Natural killer cell treated with Interleukin-12 subunit alpha and Interleukin-12 subunit beta and Interleukin-15 and Interleukin-18, amount 100 ng/mL, for 72 hours (primary cell): ENCODE results near the gene SORCS2. TPM values are rescaled to one million over a fixed set of nuclear protein-coding genes. Genes with fewer than 3 reads are reported as not detected.

Source experiments
- ATAC-seq, 2 donors: fragments of 150-1000 bp; cut with Tn5 transposase in 1 of 2; sonication (Bioruptor Pico), chemical (Tn5 transposase) in 1 of 2; 2 replicates each; pipeline ENCODE4 v1.10.0; 2021
- DNase-seq: peaks from one replicate; pipeline ENCODE4 v3.0.0; 2022; ENCODE audit warnings: low spot score
- H3K27ac Mint-ChIP-seq, 2 donors: 1 replicate in 1 of 2; 2 replicates in 1 of 2; pipeline ENCODE4 v1.8.0; 2022; ENCODE audit warnings: mixed read lengths in 2 of 2, mild to moderate bottlenecking in 1 of 2, moderate library complexity in 1 of 2
- H3K27me3 Mint-ChIP-seq, 2 donors: 1 replicate in 1 of 2; 2 replicates in 1 of 2; pipeline ENCODE4 v1.8.0; 2022; ENCODE audit warnings: mixed read lengths in 2 of 2
- H3K36me3 Mint-ChIP-seq: one replicate; pipeline ENCODE4 v1.8.0; 2022; ENCODE audit warnings: mixed read lengths
- H3K4me1 Mint-ChIP-seq, 2 donors: 1 replicate in 1 of 2; 2 replicates in 1 of 2; pipeline ENCODE4 v1.8.0; 2022; ENCODE audit warnings: low read depth in 2 of 2, mixed read lengths in 2 of 2, mild to moderate bottlenecking in 1 of 2
- H3K4me3 Mint-ChIP-seq: one replicate; pipeline ENCODE4 v1.8.0; 2022; ENCODE audit warnings: mixed read lengths
- H3K9me3 Mint-ChIP-seq: 2 replicates; pipeline ENCODE4 v1.8.0; 2022; ENCODE audit warnings: mixed read lengths
- total RNA-seq, 2 donors: library from RNA; stranded (reverse); gene quantifications; one replicate each; pipeline ENCODE4 v1.2.3, GENCODE V29; 2022

SORCS2 gene
- total RNA-seq, 2 donors from 2014 or later, result 0.17 to 0.21 TPM

DNA sequence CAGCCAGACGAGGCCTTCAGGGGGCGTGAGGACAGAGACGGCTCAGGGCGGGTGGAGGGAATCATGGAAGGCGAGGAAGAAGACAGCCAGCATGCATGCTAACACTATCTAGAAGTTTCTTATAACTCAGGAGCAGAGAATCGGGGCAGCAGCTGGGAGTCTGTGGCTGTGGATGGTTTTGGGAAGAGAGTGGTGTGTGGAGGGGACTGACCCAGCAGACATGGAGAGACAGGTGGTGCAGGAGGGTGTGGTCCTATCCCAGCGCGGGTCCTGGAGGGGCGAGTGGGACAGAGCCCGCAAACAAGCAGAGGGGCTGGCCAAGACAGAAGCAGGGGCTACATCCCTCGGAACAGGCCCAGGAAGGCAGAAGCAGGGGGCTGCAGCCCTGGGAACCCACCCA, 555.2 kb downstream of the SORCS2 start:
- Mint-ChIP-seq H3K4me3 (no peak overlapping the region), H3K9me3 (no peaks in the 10 kb centered on the region), H3K36me3 (no peaks in the 10 kb centered on the region), H3K27ac (no peak overlapping the region), H3K27me3 (peaks cover 0 to 4% of the 10 kb centered on the region in 2 donors), H3K4me1 (no peaks in the 10 kb centered on the region)
- DNase-seq, result no peak
- no peak for ATAC-seq

DNA sequence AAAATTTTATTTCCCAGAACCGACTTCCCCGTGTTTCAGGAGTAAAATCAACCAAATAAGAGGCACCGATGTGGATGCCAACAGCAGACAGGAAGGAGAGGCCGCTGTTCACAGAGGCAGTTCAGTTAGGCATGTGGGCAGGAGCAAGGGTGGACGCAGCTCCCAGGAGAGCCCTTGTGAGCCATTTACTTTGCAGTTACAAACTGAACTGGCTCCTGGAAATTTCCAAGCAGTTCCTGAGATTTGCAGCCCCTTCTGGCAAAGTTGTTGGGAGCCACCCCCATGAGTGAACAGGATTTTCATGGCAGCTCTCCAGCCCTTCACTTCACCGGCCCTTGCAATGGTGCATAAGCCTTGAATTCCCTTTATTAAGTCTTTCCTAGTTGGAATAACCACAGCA, 558.2 kb downstream of the SORCS2 start:
- DNase-seq, result no peak
- no peak for ATAC-seq
- Mint-ChIP-seq H3K27ac (no peak overlapping the region), H3K9me3 (no peaks in the 10 kb centered on the region), H3K4me1 (peaks cover 0 to 4% of the 10 kb centered on the region in 2 donors), H3K4me3 (no peak overlapping the region), H3K36me3 (no peaks in the 10 kb centered on the region), H3K27me3 (peaks cover 0 to 4% of the 10 kb centered on the region in 2 donors)

DNA sequence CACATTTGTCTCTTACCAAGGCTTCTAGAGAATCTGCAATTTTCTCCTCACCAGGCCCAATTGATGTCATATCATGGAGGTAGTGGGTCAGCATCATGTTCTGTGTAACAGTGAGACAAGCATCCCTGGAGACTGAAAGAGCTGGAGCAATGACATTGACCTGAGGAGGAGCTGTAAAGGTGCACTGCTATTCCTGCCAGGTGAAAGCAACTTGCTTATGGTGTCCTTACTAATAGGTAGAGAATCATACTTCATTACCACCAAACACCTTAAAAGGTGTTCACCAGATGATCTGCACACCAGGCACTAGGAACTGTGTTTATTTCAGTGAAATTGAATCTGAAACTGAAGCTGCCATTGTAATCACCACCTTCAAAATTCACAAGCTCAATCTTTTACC, 558.6 kb downstream of the SORCS2 start:
- H3K4me1 Mint-ChIP-seq, result peaks cover 0 to 4% of the 10 kb centered on the region in 2 donors
- DNase-seq (no peak), ATAC-seq (no peak)
- no peak overlapping the region for H3K4me3 Mint-ChIP-seq
- H3K27me3 Mint-ChIP-seq, result peaks cover 0 to 4% of the 10 kb centered on the region in 2 donors
- no peaks in the 10 kb centered on the region for H3K9me3 Mint-ChIP-seq
- H3K36me3 Mint-ChIP-seq, result no peaks in the 10 kb centered on the region
- no peak overlapping the region for H3K27ac Mint-ChIP-seq

DNA sequence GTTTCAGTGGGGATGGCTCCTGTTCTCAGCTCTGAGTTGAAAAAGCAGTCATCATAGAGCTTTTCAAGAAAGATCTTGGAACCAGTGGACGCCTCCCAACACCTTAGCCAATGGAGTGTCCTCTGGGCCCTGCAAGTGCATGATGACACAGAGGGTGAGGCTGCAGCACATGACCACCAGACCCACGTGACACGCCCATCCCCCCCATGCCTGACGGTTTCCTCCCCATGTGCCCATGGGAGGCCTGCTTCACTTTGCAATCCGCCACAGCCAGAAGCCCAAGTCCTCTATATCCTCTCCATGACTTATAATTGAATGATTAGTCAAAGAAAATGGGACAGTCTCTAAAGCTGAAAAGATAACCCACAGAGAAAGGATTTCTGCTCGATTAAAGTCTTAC, 560.3 kb downstream of the SORCS2 start:
- ATAC-seq (no peak), DNase-seq (no peak)
- H3K36me3 Mint-ChIP-seq, result no peaks in the 10 kb centered on the region
- H3K27me3 Mint-ChIP-seq, result peaks cover 0 to 3% of the 10 kb centered on the region in 2 donors
- H3K4me3 Mint-ChIP-seq, result no peak overlapping the region
- H3K4me1 Mint-ChIP-seq, result peaks cover 0 to 4% of the 10 kb centered on the region in 2 donors
- no peaks in the 10 kb centered on the region for H3K9me3 Mint-ChIP-seq
- no peak overlapping the region for H3K27ac Mint-ChIP-seq

DNA sequence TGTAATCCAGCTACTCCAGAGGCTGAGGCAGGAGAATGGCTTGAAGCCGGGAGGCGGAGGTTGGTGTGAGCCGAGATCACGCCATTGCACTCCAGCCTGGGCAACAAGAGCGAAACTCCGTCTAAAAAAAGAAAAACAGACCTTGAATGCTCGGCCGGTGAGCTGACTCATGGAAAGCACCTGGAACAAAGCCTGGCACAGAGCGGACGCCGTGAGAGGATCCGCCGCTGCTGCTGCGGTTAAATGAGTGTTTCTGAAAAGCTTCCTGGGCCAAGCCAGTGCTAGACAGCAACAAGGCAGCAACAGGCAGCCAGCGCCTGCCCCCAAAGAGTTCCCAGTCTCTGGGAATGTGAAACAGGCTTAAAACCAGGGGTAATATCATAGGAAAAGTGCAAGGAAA, 560.9 kb downstream of the SORCS2 start:
- peaks cover under 1 to 4% of the 10 kb centered on the region in 2 donors for H3K4me1 Mint-ChIP-seq
- H3K27me3 Mint-ChIP-seq, result no peaks in the 10 kb centered on the region
- H3K9me3 Mint-ChIP-seq, result no peaks in the 10 kb centered on the region
- H3K36me3 Mint-ChIP-seq, result no peaks in the 10 kb centered on the region
- H3K27ac Mint-ChIP-seq, result no peak overlapping the region
- ATAC-seq (no peak), DNase-seq (no peak)
- no peak overlapping the region for H3K4me3 Mint-ChIP-seq

DNA sequence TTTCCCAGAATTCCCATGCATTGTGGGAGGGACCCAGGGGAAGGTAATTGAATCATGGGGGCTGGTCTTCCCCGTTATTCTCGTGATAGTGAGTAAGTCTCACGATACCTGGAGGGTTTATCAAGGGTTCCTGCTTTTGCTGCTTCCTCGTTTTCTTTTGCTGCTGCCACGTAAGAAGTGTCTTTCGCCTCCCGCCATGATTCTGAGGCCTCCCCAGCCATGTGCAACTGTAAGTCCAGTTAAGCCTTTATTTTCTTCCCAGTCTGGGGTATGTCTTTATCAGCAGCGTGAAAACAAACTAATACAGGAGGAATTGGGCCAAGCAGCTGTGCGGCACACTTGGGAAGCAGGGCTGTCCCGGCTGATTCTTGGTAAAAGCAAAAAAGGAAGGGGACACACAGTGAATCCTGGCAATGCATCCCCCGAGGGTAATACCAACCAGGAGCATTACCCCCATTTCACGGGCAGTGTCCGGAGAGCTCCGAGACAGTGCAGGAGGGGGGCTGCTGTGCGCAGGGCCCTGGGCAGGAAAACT, 561.7 kb downstream of the SORCS2 start:
- H3K36me3 Mint-ChIP-seq, result no peaks in the 10 kb centered on the region
- H3K27ac Mint-ChIP-seq, result no peak overlapping the region
- ATAC-seq, result no peak
- no peak overlapping the region for H3K4me3 Mint-ChIP-seq
- H3K4me1 Mint-ChIP-seq, result peaks cover 4 to 5% of the 10 kb centered on the region in 2 donors
- H3K9me3 Mint-ChIP-seq, result no peaks in the 10 kb centered on the region
- no peak for DNase-seq
- H3K27me3 Mint-ChIP-seq, result no peaks in the 10 kb centered on the region

DNA sequence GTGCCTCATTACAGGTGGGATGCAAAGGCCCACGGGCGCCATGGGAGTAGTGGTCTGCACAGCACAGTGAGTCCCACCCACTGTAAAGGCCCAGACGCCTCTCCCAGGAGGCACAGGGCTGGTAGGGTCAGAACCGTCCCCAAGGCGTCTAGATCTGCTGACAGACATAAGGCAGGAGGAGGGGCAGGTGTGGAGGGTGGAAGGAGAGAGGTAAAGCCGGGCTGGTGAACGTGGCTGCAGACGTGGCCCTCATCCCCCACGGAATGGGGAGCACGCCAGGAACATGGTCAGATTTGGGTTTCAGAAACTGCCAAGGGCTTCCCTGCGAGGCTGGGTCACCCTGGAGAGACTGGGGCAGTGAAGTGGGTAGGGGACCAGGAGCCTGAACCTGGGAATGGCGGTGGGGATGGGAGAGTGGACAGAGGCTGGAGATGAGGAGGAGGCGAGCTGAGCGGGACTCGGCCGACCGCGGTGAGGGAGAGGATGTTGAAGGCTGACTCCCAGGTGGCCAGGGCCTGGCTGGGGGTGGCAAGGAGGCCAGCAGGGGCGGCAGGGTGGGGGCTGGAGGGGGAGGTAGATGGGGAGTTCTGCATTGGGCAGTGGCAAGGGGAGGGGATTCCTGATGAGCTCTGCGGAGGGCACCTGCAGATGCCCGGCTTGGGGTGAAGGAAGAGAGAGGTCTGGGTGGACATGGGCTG, 562.4 kb downstream of the SORCS2 start:
- Mint-ChIP-seq H3K36me3 (no peaks in the 10 kb centered on the region), H3K4me1 (peaks cover 7 to 10% of the 10 kb centered on the region in 2 donors), H3K9me3 (no peaks in the 10 kb centered on the region), H3K27me3 (no peaks in the 10 kb centered on the region), H3K4me3 (no peak overlapping the region), H3K27ac (no peak overlapping the region)
- peak in 1 of 2 donors; percentile 22 for ATAC-seq
- DNase-seq, result no peak

DNA sequence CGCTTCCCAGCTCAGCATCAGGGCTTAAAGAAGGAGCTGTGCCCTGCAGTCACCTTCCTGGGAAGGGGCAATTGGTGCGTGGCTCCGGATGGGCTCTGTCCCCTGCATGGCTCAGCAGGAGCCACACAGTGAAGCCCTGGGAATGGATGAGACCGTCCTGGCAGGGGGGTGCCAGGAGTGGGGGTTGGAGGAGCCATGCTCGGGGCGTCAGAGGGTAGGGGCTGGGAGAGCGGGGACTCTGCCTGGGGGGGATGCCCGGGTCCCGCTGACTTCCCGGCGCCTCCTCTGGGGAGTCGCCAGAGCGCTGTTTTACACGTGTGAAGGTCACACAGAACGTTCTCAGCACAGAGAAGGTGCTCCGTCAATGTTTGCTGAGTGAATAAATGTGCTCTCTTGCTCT, 563.2 kb downstream of the SORCS2 start:
- H3K4me3 Mint-ChIP-seq, result no peak overlapping the region
- H3K36me3 Mint-ChIP-seq, result no peaks in the 10 kb centered on the region
- H3K4me1 Mint-ChIP-seq, result peaks cover 7 to 10% of the 10 kb centered on the region in 2 donors
- no peak for ATAC-seq
- no peak overlapping the region for H3K27ac Mint-ChIP-seq
- no peaks in the 10 kb centered on the region for H3K27me3 Mint-ChIP-seq
- no peaks in the 10 kb centered on the region for H3K9me3 Mint-ChIP-seq
- no peak for DNase-seq

DNA sequence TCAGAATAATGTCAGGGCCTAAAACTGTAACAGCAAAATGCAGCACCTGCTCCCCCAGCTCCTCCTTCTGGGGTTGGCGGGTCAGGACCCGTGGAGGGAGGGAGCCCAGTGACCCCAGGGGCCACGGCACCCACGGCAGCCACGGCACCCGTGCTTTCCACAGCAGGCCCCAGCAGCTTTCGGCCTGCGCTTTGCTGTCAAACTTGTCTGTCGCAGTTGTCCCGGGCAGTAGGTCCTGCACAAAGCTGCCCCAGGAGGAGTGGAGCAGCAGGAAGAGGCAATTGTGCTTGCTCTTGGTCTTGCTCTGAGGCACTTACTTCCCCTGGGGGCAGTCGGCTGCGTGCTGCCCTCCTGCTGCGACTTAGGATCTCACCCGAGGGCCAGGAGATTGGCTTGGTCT, 563.7 kb downstream of the SORCS2 start:
- Mint-ChIP-seq H3K4me1 (peaks cover 7 to 10% of the 10 kb centered on the region in 2 donors), H3K9me3 (no peaks in the 10 kb centered on the region), H3K27me3 (no peaks in the 10 kb centered on the region), H3K36me3 (no peaks in the 10 kb centered on the region), H3K4me3 (no peak overlapping the region), H3K27ac (no peak overlapping the region)
- ATAC-seq, result no peak
- DNase-seq, result no peak

DNA sequence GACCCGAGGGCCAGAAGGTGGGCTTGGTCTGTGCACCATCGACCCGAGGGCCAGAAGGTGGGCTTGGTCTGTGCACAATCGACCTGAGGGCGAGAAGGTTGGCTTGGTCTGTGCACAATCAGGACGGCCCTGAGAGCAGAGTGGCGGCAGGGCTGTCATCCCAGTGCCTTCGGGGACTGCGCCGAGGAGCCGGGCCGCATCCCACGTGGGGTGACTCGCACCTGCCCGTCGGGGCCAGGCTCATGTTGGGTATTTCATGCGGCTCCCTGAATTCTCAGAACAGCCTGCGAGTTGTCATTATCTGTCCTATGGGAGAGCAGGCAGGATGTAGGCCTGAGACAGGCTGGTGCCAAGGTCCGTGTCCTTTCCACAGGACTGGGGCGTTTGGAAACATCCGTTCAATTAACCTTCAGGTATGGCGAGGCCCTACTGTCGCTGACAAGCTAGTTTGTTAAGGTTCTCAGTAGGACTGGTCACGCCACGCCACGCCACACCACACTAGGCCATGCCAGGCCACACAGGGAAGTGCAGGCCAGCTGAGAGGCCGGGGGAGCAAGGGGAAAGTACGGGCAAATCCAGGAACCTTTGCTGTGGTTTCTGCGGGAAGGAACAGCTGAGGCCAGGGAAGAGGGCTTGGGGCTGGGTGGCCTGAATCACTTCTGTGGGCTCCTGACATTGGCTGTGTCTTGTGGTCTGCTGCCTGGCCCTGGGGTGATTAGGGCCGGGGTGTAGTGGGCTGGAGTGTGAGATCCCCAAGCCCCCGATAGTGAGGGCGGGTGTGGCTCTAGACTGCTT, 564.4 kb downstream of the SORCS2 start:
- ATAC-seq (no peak), DNase-seq (no peak)
- no peaks in the 10 kb centered on the region for H3K27me3 Mint-ChIP-seq
- no peaks in the 10 kb centered on the region for H3K36me3 Mint-ChIP-seq
- H3K27ac Mint-ChIP-seq, result no peak overlapping the region
- H3K4me1 Mint-ChIP-seq, result peaks cover 8 to 10% of the 10 kb centered on the region in 2 donors
- H3K4me3 Mint-ChIP-seq, result no peak overlapping the region
- no peaks in the 10 kb centered on the region for H3K9me3 Mint-ChIP-seq

DNA sequence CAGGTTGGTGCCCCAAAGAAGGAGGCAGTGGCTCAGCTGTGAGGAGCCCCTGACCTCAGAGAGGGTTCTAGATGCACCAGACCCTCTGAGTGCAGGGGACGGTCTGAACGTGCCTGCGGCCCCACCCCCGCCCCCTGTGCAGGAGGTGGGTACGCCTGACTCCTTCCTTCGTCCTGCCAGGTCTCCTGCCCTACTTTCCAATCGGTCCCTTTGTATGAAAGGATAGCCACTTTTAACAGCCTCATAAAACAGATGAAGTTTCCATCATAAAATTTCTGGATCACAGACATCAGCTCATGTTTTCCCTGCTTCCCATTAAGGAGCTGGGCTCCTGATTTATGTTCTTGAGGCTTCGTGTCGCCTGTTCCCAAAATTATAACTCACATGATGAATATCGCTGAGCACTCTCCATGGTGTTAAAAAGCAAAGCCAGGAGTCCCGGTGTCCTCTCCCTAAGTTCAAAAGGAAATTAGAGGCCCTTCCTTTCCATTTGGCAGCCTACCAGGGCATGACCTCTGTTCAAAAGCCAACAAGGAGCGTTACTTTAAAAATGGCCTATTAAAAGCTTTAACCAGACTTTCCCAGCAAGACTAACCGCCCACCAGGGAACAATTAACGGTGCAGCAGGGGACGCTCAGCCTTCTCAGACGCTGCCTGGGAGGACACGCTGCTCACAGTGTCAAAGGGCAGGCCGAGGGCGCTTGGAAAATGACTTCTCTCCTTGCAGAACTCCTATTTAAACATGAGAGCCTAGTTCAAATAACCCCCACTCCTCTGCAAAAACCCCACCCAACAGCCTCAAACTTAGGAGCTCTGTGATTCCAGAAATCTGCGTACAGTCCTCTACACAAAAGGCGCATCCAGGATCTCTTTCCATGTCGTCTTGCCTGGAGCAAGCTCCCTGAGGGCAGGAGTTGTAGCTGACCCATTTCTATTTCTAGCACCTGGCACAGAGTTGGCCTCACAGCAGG, 565.4 kb downstream of the SORCS2 start:
- Mint-ChIP-seq H3K36me3 (no peaks in the 10 kb centered on the region), H3K4me1 (peaks cover 10% of the 10 kb centered on the region in 2 donors), H3K4me3 (no peak overlapping the region), H3K9me3 (no peaks in the 10 kb centered on the region), H3K27ac (peak overlapping the region; percentile 34 to 46), H3K27me3 (no peaks in the 10 kb centered on the region)
- no peak for ATAC-seq
- DNase-seq, result no peak

DNA sequence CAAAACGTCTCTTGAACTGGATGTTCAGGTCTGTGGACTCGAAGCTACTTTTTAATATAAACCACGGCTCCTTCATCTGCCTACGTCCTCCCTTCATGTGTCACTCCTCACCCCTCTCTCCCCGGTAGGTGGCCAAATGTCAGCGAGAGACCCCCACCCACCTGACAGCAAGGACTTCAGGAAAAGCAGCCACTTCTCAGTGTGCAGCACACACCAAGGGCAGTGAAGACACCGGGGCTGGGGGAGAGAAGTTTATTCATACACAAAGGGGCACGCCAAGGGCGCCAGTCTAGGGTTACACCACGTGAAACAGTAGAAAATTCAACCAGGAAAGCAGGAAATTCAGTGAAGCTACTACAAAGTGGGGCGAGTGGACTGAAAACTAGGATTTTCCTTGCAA, 566.1 kb downstream of the SORCS2 start:
- Mint-ChIP-seq H3K27me3 (no peaks in the 10 kb centered on the region), H3K4me3 (peak overlapping the region; percentile 60), H3K9me3 (no peaks in the 10 kb centered on the region), H3K27ac (peak overlapping the region; percentile 34 to 46), H3K4me1 (peaks cover 10% of the 10 kb centered on the region in 2 donors), H3K36me3 (no peaks in the 10 kb centered on the region)
- ATAC-seq (no peak), DNase-seq (no peak)

DNA sequence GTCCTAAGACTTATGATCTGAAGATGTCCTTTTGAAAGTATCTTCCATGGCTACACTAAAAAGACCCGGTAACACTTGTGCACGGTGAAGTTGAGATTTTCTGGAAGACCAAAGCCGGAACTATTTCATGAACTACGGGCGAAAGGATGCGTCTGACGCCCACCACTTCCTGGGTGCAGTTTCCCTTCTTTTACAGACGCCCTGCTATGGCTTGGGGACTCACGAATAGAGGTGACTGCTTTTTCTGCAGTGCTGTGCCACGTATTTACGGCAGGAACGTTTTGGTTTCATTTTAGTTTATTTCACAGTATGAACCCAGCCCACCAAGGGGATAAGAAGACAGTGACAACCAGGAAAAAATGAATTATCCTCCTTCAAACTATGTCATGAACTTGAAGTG, 566.9 kb downstream of the SORCS2 start:
- Mint-ChIP-seq H3K9me3 (no peaks in the 10 kb centered on the region), H3K27me3 (no peaks in the 10 kb centered on the region), H3K4me1 (peaks cover 10% of the 10 kb centered on the region in 2 donors), H3K36me3 (no peaks in the 10 kb centered on the region), H3K4me3 (peak overlapping the region; percentile 75), H3K27ac (peak overlapping the region; percentile 65 to 84)
- no peak for DNase-seq
- peak; percentile 55 to 77 for ATAC-seq
